AG04450 (cell line): ENCODE measurements around the gene DPP10. TPM values are rescaled to one million over a fixed set of nuclear protein-coding genes. Genes with fewer than 3 reads are reported as not detected.

Experiments used
- CTCF ChIA-PET: fragments of 300-600, 350-600 bp; formaldehyde crosslinking; extraction: SDS; loops from one replicate; lab custom pipeline; 2022; ENCODE audit warnings: antibody characterized with exemption, inconsistent platforms; lab: Charles Lee
- POLR2A ChIA-PET: fragments of 350-600 bp; formaldehyde crosslinking; extraction: SDS; loops from one replicate; lab custom pipeline; 2021; ENCODE audit warnings: antibody characterized with exemption, inconsistent platforms; lab: Yijun Ruan, JAX
- DNase-seq: peaks from one replicate; pipeline ENCODE4 v3.0.0-alpha.2; 2011; ENCODE audit warnings: low read depth, low spot score
- H3K27ac ChIP-seq: one replicate; pipeline ENCODE4 v1.5.1; 2012; ENCODE audit warnings: low read depth, low read length, control low read depth
- H3K27me3 ChIP-seq: one replicate; pipeline ENCODE4 v1.6.0; 2012; ENCODE audit warnings: low read length; ENCODE audit not compliant: control insufficient read depth, insufficient read depth
- H3K4me3 ChIP-seq: 2 replicates; pipeline ENCODE4 v1.5.1; 2011; ENCODE audit warnings: mild to moderate bottlenecking, low read depth, low read length, control low read depth
- H3K9me3 ChIP-seq: 2 replicates; pipeline ENCODE4 v1.5.1; 2012; ENCODE audit warnings: low read length; ENCODE audit not compliant: control insufficient read depth, insufficient read depth
- CTCF ChIP-seq: IDR thresholded peaks from 2 replicates; pipeline ENCODE4 v1.5.1; 2011; ENCODE audit warnings: low read depth, low read length, control low read depth, inconsistent platforms
- polyA plus RNA-seq: library from polyadenylated mRNA; depleted of rRNA; stranded (reverse); fragments of >200 nt; gene quantifications from 2 replicates; pipeline ENCODE4 v1.2.3, GENCODE V29; 2011

DPP10 gene
- polyA plus RNA-seq, 1 experiment, result not detected

DNA sequence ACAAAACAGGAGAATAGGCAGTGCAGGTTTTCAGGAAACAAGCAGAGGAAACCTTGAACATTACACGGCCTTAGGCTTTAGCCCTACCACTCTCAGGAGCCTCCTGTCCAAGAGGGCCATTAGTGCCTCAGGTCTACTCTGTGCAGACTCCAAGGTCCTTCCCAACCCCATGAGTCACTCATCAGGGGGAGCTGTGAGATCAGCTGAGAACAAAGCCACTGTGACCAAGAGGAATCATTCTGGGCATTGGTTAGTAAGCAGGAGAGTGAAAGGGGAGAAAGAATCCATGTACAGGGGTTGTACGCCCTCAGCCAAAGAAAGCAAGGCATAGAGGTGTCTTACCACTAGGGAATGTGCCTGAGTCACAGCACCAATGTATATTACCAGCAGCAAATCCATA is 680.3 kb downstream of the DPP10 start:
- H3K27me3 ChIP-seq, result no peaks in the 10 kb centered on the region
- DNase-seq, result no peak
- POLR2A ChIA-PET, result no interaction called here
- H3K27ac ChIP-seq, result no peak overlapping the region
- H3K4me3 ChIP-seq, result no peak overlapping the region
- CTCF ChIA-PET, result no interaction called here
- peaks cover 20% of the 10 kb centered on the region for H3K9me3 ChIP-seq
- TF ChIP-seq CTCF, result no peak

DNA sequence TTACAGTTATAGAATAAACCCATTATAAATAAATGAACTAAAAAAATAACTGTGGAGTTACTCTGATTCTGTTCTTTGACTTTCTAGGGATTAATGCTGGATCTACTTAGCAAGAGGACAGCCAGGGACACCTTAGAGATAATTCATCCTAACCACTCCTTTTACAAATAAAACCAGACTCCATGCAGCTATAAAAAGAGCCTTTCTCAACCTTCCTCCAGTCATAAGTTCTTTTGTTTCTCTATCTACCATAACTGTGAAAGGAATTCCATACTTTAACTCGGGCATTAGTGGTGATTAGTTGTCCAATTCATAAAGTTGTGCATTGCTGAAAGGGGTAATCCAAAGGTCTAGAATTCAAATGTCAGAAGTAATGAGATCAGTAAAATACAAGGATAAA is 682.4 kb downstream of the DPP10 start:
- no peak for DNase-seq
- ChIA-PET POLR2A (no interaction called here), CTCF (no interaction called here)
- H3K4me3 ChIP-seq, result no peak overlapping the region
- TF ChIP-seq CTCF, result no peak
- peaks cover 12% of the 10 kb centered on the region for H3K9me3 ChIP-seq
- H3K27me3 ChIP-seq, result no peaks in the 10 kb centered on the region
- H3K27ac ChIP-seq, result no peak overlapping the region

DNA sequence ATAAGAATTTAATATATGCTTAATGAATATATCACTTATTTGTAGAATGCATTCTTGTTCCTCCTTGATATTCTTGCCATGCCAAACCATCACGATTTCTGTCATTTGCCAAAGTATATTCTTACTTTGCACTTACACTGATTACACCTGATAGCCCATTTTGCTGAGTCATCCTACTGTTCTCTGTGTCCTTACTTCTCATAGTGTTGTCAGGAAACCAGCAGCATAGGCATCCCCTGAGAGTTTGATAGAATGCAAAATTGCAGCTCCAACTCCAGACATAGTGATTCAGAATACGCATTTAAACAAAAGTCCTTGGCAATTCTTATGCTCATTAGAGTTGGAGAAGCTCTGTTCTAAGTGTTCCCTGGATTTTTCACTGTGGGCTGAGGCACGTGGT is 687.1 kb downstream of the DPP10 start:
- POLR2A ChIA-PET, result no interaction called here
- CTCF ChIA-PET, result no interaction called here
- DNase-seq, result no peak
- no peak for TF ChIP-seq CTCF
- Histone ChIP-seq H3K4me3 (no peak overlapping the region), H3K27me3 (no peaks in the 10 kb centered on the region), H3K9me3 (peaks cover 10% of the 10 kb centered on the region; the same call in 1 of the 2 replicates), H3K27ac (no peak overlapping the region)

DNA sequence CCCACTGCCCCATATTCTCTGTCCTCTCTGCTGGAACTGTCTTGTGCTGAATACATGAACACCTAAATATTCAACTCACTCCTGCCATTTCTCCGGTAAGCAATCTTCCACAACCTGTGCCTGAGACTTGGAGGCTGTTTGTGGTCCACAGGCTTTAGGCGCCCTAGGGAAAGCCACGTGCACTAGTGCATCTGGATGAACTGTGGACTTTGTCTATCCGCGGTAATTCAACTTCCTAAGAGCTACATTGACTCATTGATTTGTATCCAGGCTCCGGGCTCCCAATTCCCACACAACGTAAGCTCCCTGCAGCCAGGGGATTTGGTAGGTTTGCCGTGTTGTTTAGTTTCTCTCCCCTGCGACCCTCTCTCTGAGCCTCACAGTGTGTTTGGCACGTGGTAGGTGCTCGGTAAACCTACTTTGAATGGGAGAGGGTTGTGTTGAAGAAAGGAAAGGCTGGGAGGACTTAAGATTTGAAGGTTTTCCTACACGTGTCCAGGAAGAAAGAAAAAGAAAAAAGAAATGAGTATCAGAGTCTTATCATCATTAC is 718.2 kb downstream of the DPP10 start:
- no peak overlapping the region for H3K4me3 ChIP-seq
- CTCF ChIA-PET, result no interaction called here
- DNase-seq, result no peak
- H3K9me3 ChIP-seq, result peaks cover 18% of the 10 kb centered on the region
- H3K27ac ChIP-seq, result no peak overlapping the region
- POLR2A ChIA-PET, result no interaction called here
- TF ChIP-seq CTCF, result no peak
- no peaks in the 10 kb centered on the region for H3K27me3 ChIP-seq

GRCh38 chr2:115161081-115161770 is 718.8 kb downstream of the DPP10 start:
- H3K27ac ChIP-seq, result no peak overlapping the region
- H3K27me3 ChIP-seq, result no peaks in the 10 kb centered on the region
- CTCF ChIA-PET, result no interaction called here
- H3K4me3 ChIP-seq, result no peak overlapping the region
- peaks cover 18% of the 10 kb centered on the region for H3K9me3 ChIP-seq
- no peak for DNase-seq
- POLR2A ChIA-PET, result no interaction called here
- TF ChIP-seq CTCF, result no peak
